ENCODE measurements around the gene PIK3R6. TPM values are rescaled to one million over a fixed set of nuclear protein-coding genes. Genes with fewer than 3 reads are reported as not detected.
A peak's percentile ranks its signal among the peaks of the same experiment; 100 is the strongest.

The PIK3R6 gene
- total and polyA plus RNA-seq, 2 donors (not counting 1 experiment from before 2014, with no cell fraction given), result 2.8 to 11.0 TPM

- ATAC-seq (ENCODE audit: low read depth) (peak; percentile 22), DNase-seq (peak; percentile 60)
- peak overlapping the region in 1 of 5 experiments; percentile 6 for H3K4me3 ChIP-seq (ENCODE audit: control extremely low read depth in 1 of 5, extremely low read depth in 1 of 5, insufficient read depth in 1 of 5, low read depth in 2 of 5, low read length in 4 of 5)
- Mint-ChIP-seq H3K4me1 (peaks cover 60% of the 10 kb centered on the region), H3K27me3 (no peaks in the 10 kb centered on the region), H3K9me3 (ENCODE audit: insufficient read depth) (no peaks in the 10 kb centered on the region), H3K4me3 (peak overlapping the region; percentile 63), H3K27ac (peak overlapping the region; percentile 86)
- peak overlapping the region; percentile 2 for H2AFZ ChIP-seq (ENCODE audit: insufficient read depth, low read depth, low read length, poor library complexity, severe bottlenecking)
- no peaks in the 10 kb centered on the region for H3K27me3 ChIP-seq (replicated peaks in 1 of 4; ENCODE audit: control extremely low read depth in 1 of 4, control insufficient read depth in 3 of 4, insufficient read depth in 4 of 4, low read length in 3 of 4)
- peaks cover 48 to 54% of the 10 kb centered on the region in 2 donors for H3K4me1 ChIP-seq (ENCODE audit: control insufficient read depth in 2 of 2, insufficient read depth in 2 of 2, low read length in 2 of 2)
- H3K4me2 ChIP-seq (replicated peaks; ENCODE audit: low read depth, low read length, poor library complexity, severe bottlenecking), result peak overlapping the region; percentile 54
- no peaks in the 10 kb centered on the region for H4K20me1 ChIP-seq (ENCODE audit: control insufficient read depth, insufficient read depth, low read length, poor library complexity, severe bottlenecking)
- peak overlapping the region; percentile 14 for H3K9ac ChIP-seq (ENCODE audit: low read length)
- H3K9me3 ChIP-seq (ENCODE audit: control extremely low read depth in 1 of 3, control insufficient read depth in 2 of 3, insufficient read depth in 1 of 3, low read length in 2 of 3), result no peaks in the 10 kb centered on the region
- 30% methylated on average over 12 of the region's 15 CpGs for WGBS (ENCODE audit: insufficient coverage)
- peak overlapping the region; percentile 56 to 81 for H3K27ac ChIP-seq (ENCODE audit: low read length in 2 of 2)
- TF ChIP-seq EZH2 (IDR thresholded peaks at IDR 0.05; ENCODE audit: borderline replicate concordance, insufficient read depth, low read depth, low read length, poor library complexity, severe bottlenecking), result no peak
- TF ChIP-seq CTCF (IDR thresholded peaks at IDR 0.05), result no peak
- POLR2A ChIA-PET, result interaction anchor here (1.3 kb wide), 1 partner anchor 65 kb away, joined by 5 read pairs; the partner anchor contains the start of gene PIK3R5
- H3K36me3 ChIP-seq (replicated peaks in 1 of 2; ENCODE audit: control extremely low read depth in 1 of 2, control insufficient read depth in 1 of 2, extremely low read depth in 1 of 2, insufficient read depth in 2 of 2, low read length in 1 of 2), result peaks cover 0 to 38% of the 10 kb centered on the region in 2 experiments
- intact Hi-C loops (cut with micrococcal nuclease), result loop anchor here (1.0 to 5.0 kb wide), 2 partner anchors 11 to 41 kb away; no protein-coding TSS in a partner anchor
- CTCF ChIA-PET, result interaction anchor here (0.6 to 4.5 kb wide), 15 partner anchors 10 to 1039 kb away, joined by 3 to 41 read pairs (median 5); partner anchors contain the start of gene MFSD6L
- no peaks in the 10 kb centered on the region for H3K79me2 ChIP-seq (ENCODE audit: control insufficient read depth, insufficient read depth, low read length)
Measured at GRCh38 chr17:8900626-8901585, 33.4 kb upstream of the PIK3R6 start.

All from B cell (primary cell).